Prostate gland (tissue), 2 donors: ENCODE measurements around the gene GAB2. TPM values are rescaled to one million over a fixed set of nuclear protein-coding genes. Genes with fewer than 3 reads are reported as not detected.

Experiments used
- DNase-seq: peaks from one replicate; pipeline ENCODE4 v3.0.0-alpha.2; 2019; ENCODE audit warnings: low spot score
- H3K27ac ChIP-seq, 2 donors: fragments of 200-600 bp; sonication (generic); 2 replicates each; pipeline ENCODE4 v1.5.1; 2017 to 2019
- H3K27me3 ChIP-seq: fragments of 200-600 bp; sonication (generic); replicated peaks from 2 replicates; pipeline ENCODE4 v1.5.1; 2019; ENCODE audit not compliant: insufficient read depth
- H3K36me3 ChIP-seq, 2 donors: fragments of 200-600 bp; sonication (generic); 1 replicate in 1 of 2; 2 replicates in 1 of 2; pipeline versions ENCODE4 v1.5.1 to v1.8.1; 2017 to 2019
- H3K4me1 ChIP-seq: fragments of 200-600 bp; sonication (generic); replicated peaks from 2 replicates; pipeline ENCODE4 v1.5.1; 2019
- H3K4me3 ChIP-seq, 2 donors: fragments of 200-600 bp; sonication (generic); 2 replicates each; pipeline ENCODE4 v1.5.1; 2017 to 2019
- H3K9me3 ChIP-seq: fragments of 200-600 bp; sonication (generic); 2 replicates; pipeline ENCODE4 v1.5.1; 2017
- CTCF ChIP-seq, 4 experiments: fragments of 200-600 bp in 2 of 4; fragments of 450-650 bp in 2 of 4; sonication (generic) in 2 of 4; IDR thresholded peaks; 1 replicate in 3 of 4; 2 replicates in 1 of 4; pipeline ENCODE4 v1.5.1; 2016 to 2019; ENCODE audit warnings: antibody characterized with exemption in 4 of 4, mild to moderate bottlenecking in 2 of 4, moderate library complexity in 2 of 4
- POLR2A ChIP-seq: fragments of 450-650 bp; IDR thresholded peaks from one replicate; pipeline ENCODE4 v1.6.1; 2016; ENCODE audit warnings: antibody characterized with exemption, mild to moderate bottlenecking
- POLR2AphosphoS5 ChIP-seq: sonication (generic); formaldehyde crosslinking; IDR thresholded peaks from one replicate; pipeline ENCODE4 v1.6.1; 2017; ENCODE audit warnings: antibody characterized with exemption
- WGBS: methylation state at CpG from one replicate; pipeline ENCODE4 v1.1.5; 2018; 5-methylcytosine and 5-hydroxymethylcytosine counted together
- intact Hi-C: fragments of 100-400 bp; cut with DNase I; formaldehyde crosslinking; loops from one replicate; pipeline ENCODE4 v1.14.2; 2022
- total RNA-seq, 2 donors: library from RNA; depleted of rRNA; stranded (reverse); fragments of >200 nt; gene quantifications; one replicate each; pipeline ENCODE4 v1.1.0, GENCODE V29; 2016

The GAB2 gene
- total RNA-seq, 2 donors from 2014 or later: 7.4 to 12.8 TPM

DNA sequence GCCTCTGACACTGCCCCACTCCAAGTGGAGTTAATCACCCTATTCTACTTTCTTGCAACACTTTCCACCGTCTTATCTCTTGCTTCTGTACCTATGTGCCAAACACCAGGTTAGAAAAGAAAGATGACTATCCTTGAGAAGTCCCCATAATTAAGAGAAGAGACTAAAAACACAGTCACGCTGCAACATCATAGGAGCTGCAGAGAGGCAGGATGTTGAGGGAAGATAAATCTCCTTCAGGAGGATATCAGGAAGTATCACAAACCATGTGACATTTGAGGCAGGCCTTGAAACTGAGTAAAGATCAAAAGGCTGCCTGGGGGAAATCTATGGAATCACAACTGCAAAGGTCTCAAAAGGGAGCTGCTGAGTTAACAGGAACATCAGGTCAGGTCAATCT is 24.8 kb downstream of the GAB2 start:
- no peaks in the 10 kb centered on the region for H3K4me1 ChIP-seq
- H3K27ac ChIP-seq: no peak overlapping the region
- no peaks in the 10 kb centered on the region for H3K27me3 ChIP-seq
- H3K9me3 ChIP-seq: no peaks in the 10 kb centered on the region
- no peaks in the 10 kb centered on the region for H3K36me3 ChIP-seq
- no peak for DNase-seq
- TF ChIP-seq CTCF (IDR thresholded peaks at IDR 0.05) (no peak), POLR2AphosphoS5 (no peak), POLR2A (no peak)
- 50% methylated on average over 2 of the region's 2 CpGs for WGBS
- intact Hi-C loops: no loop called here
- H3K4me3 ChIP-seq: no peak overlapping the region

DNA sequence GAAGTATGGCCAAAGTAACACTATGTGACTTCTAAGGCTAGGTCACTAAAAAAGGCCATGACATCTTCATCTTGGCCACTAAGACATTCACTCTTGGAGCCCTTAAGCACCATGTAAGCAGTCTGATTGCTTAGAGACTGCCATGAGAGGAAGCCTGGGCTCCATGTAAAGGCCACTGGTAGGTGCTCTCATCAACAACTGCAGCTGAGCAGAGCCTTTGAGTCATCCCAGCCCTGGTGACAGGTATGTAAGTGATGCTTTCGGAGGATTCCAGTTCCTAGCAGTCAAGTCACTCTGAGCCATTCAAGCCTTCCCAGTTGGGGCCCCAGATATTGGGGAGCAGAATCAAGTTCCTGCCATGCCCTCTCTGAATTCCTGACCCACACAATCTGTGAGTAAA is 26.2 kb downstream of the GAB2 start:
- Histone ChIP-seq H3K4me3 (no peak overlapping the region), H3K27me3 (no peaks in the 10 kb centered on the region), H3K4me1 (no peaks in the 10 kb centered on the region), H3K9me3 (no peaks in the 10 kb centered on the region), H3K36me3 (no peaks in the 10 kb centered on the region), H3K27ac (no peak overlapping the region)
- 100% methylated on average over 1 of the region's 1 CpG for WGBS
- TF ChIP-seq POLR2AphosphoS5 (no peak), POLR2A (no peak)
- DNase-seq: no peak
- intact Hi-C loops: no loop called here

DNA sequence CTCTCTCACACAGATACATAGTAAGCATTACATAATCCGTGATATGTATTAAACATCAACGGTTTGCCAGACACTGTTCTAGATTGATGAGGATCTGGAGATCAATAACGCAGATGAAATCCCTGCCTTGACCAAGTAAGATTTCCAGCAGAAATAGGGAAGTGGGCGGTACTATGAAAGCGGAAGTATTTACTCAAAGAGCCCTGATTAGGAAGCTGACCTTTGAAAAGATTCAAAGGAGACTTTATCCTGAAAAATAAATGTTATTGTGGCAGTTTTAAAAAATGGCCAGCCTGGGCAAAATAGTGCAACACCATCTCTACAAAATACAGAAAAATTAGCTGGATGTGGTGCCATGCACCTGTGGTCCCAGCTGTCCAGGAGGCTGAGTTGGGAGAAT is 26.8 kb downstream of the GAB2 start:
- Histone ChIP-seq H3K36me3 (no peaks in the 10 kb centered on the region), H3K4me1 (no peaks in the 10 kb centered on the region), H3K4me3 (no peak overlapping the region), H3K9me3 (no peaks in the 10 kb centered on the region), H3K27me3 (no peaks in the 10 kb centered on the region), H3K27ac (no peak overlapping the region)
- no peak for DNase-seq
- TF ChIP-seq CTCF (IDR thresholded peaks at IDR 0.05) (no peak), POLR2A (no peak), POLR2AphosphoS5 (no peak)
- 84% methylated on average over 5 of the region's 5 CpGs for WGBS
- intact Hi-C loops: no loop called here

DNA sequence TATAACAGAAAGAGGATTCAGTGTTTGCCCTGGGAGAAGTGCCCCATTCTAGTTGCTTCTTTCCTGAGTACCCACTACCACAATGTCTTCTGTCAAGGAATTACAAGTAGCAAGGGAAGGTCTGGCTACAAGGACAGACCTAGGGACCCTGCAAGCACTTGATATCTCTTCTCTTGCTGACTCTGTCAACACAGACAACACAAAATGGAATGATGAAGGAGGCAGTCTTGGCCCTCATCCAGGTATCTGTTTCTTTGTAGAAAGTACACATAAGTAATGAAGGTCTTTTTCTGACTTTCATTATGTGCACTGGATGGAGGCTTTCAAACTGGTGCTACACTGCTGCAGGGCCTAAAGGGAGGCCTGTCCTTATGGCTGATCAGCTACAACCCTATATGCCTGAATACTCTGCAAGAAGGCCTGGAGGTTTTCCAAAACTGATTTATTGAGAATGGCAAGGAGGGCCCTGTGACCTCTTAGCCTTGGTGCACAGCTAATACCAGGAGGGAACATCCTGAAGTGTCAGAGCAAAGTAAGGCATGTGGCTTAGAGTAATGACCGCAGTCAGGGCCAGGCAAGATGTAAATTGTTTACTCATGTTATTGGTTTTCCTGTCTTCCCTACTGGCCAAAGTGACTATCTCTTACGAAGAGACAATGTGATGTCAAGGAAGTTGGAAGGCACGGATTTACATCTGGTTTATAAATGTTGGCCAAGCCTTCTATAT is 31.2 kb downstream of the GAB2 start:
- Histone ChIP-seq H3K27ac (no peak overlapping the region), H3K27me3 (no peaks in the 10 kb centered on the region), H3K36me3 (no peaks in the 10 kb centered on the region), H3K9me3 (no peaks in the 10 kb centered on the region), H3K4me1 (no peaks in the 10 kb centered on the region), H3K4me3 (no peak overlapping the region)
- WGBS: 76% methylated on average over 3 of the region's 3 CpGs
- no peak for DNase-seq
- intact Hi-C loops: no loop called here
- TF ChIP-seq POLR2A (no peak), POLR2AphosphoS5 (no peak), CTCF (IDR thresholded peaks at IDR 0.05) (no peak)

- DNase-seq: no peak
- 83% methylated on average over 1 of the region's 1 CpG for WGBS
- Histone ChIP-seq H3K27me3 (no peaks in the 10 kb centered on the region), H3K9me3 (no peaks in the 10 kb centered on the region), H3K4me1 (no peaks in the 10 kb centered on the region), H3K36me3 (no peaks in the 10 kb centered on the region), H3K27ac (no peak overlapping the region), H3K4me3 (no peak overlapping the region)
- TF ChIP-seq CTCF (IDR thresholded peaks at IDR 0.05) (no peak), POLR2AphosphoS5 (no peak), POLR2A (no peak)
- intact Hi-C loops: no loop called here
These were observed 32.4 kb downstream of the GAB2 start for GRCh38 chr11:78385205-78385604.
